Measurements from ENCODE around the gene LARGE1.

- TF ChIP-seq CTCF (conservative IDR thresholded peaks at IDR 0.05 in 1 of 2, IDR thresholded peaks at IDR 0.05 in 1 of 2; ENCODE audit: low read depth in 1 of 2, low read length in 2 of 2): no peak
- no peak for TF ChIP-seq EZH2 (IDR thresholded peaks at IDR 0.05; ENCODE audit: low read length, missing control alignments)
Measured at GRCh38 chr22:33841281-33842005, 78.8 kb downstream of the LARGE1 start.

All from fibroblast of lung (primary cell).